NT2/D1 (cell line): ENCODE measurements around the gene CARD18.
"Not testable (repeated sequence)": the region's sequence is repeated elsewhere in the genome, so short reads cannot be mapped to it uniquely, and the experiment has no call there.

Source experiments
- DNase-seq: peaks from one replicate; pipeline ENCODE4 v3.0.0-alpha.2; 2011; ENCODE audit warnings: low read depth, low spot score
- H3K27me3 ChIP-seq: 2 replicates; pipeline ENCODE4 v1.6.0; 2011; ENCODE audit warnings: mild to moderate bottlenecking; ENCODE audit not compliant: insufficient read length, insufficient read depth
- H3K36me3 ChIP-seq: 2 replicates; pipeline ENCODE4 v1.6.1; 2011; ENCODE audit warnings: mild to moderate bottlenecking, low read length, mixed read lengths; ENCODE audit not compliant: insufficient read depth, insufficient read length
- H3K4me1 ChIP-seq: 2 replicates; pipeline ENCODE4 v1.5.1; 2011; ENCODE audit not compliant: insufficient read depth, insufficient read length
- H3K4me3 ChIP-seq: 2 replicates; pipeline ENCODE4 v1.5.1; 2011; ENCODE audit warnings: low read depth; ENCODE audit not compliant: insufficient read length
- H3K9ac ChIP-seq: 2 replicates; pipeline ENCODE4 v1.6.0; 2011; ENCODE audit warnings: low read depth; ENCODE audit not compliant: insufficient read length
- H3K9me3 ChIP-seq: 2 replicates; pipeline ENCODE4 v1.5.1; 2011; ENCODE audit warnings: mild to moderate bottlenecking, low read length; ENCODE audit not compliant: insufficient read depth
- SUZ12 ChIP-seq: IDR thresholded peaks from 2 replicates; pipeline ENCODE4 v1.6.1; 2011; ENCODE audit not compliant: insufficient read length, insufficient read depth; ENCODE audit errors: extremely low read depth
- YY1 ChIP-seq: IDR thresholded peaks from 2 replicates; pipeline ENCODE4 v1.6.1; 2011; ENCODE audit not compliant: insufficient read length, insufficient read depth
- ZNF274 ChIP-seq: IDR thresholded peaks from 2 replicates; pipeline ENCODE4 v1.6.1; 2011; ENCODE audit warnings: mild to moderate bottlenecking, low read depth, low read length

The CARD18 gene

DNA sequence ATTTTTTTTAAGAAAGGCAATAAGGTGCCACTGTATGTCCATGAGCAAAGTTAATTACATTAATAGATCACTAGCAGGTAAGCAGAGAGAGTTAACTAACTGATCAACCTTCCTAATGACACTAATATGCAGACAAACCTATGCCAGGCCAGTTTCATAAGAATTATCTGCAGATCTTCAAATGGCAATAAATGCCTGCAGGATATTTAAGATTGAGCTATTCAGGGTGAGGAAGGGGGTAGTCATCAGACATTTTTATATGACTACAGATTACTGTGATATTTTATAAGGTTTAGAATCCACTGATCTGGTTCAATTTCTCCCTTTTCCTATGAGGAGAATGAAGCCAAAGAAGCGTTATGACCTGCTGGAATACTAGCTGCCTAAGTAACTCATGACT is 30.2 kb downstream of the CARD18 start:
- no peak for DNase-seq
- Histone ChIP-seq H3K9ac (no peak overlapping the region), H3K9me3 (0 out of 2 replicates have a peak, but pooled peaks cover 8% of the 10 kb centered on the region), H3K4me3 (no peak overlapping the region), H3K27me3 (no peaks in the 10 kb centered on the region), H3K36me3 (no peaks in the 10 kb centered on the region), H3K4me1 (no peaks in the 10 kb centered on the region)
- TF ChIP-seq ZNF274 (no peak), SUZ12 (no peak), YY1 (no peak)

DNA sequence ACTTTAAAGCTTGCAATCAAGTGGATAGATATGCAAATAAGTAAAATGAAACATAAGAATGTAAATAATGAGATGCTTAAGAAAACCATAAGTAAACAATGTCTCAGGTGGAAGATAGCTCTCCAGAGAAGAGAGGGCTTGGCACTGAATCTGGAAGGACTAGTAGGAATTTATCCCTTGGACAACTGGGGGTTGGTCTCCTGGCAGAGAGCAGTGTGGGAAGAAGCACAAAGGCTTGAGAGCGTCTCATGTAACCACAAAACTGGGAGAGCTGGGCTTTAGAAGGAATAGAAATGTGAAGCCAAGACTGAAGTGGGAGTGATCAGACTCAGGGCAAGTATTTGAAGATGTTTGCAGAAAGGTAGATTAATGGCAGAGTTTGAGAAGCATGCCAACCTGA is 31.3 kb downstream of the CARD18 start:
- no peaks in the 10 kb centered on the region for H3K36me3 ChIP-seq
- 0 out of 2 replicates have a peak, but pooled peaks cover 8% of the 10 kb centered on the region for H3K9me3 ChIP-seq
- H3K4me1 ChIP-seq, result no peaks in the 10 kb centered on the region
- no peaks in the 10 kb centered on the region for H3K27me3 ChIP-seq
- no peak for TF ChIP-seq ZNF274
- TF ChIP-seq YY1, result no peak
- TF ChIP-seq SUZ12, result no peak
- no peak overlapping the region for H3K9ac ChIP-seq
- no peak overlapping the region for H3K4me3 ChIP-seq
- no peak for DNase-seq

DNA sequence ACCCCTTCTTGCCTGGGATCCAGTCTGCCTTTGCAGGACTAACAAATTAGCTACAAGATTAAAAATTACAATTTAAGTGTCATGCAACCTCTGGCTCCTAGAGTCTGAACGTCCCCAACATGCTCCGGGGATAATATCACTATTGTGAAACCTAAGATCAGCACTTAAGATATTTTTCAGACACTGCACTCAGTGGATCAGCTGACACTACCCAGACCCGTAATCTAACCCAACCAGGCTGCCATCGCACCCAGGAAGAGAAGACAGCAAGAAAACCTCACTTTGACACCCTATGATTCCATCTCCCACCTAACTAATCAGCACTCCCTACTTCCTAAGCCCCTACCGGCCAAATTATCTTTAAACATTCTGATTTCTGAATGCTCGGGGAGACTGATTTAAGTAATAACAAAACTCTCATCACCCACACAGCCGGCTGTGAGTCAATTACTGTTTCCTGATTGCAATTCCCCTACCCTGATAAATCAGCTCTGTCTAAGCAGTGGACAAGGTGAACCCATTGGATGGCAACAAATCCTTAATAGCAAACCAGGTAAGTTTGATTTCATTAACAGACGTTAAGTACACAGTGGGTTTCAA is 32.2 kb downstream of the CARD18 start:
- not testable (repeated sequence) for H3K9me3 ChIP-seq

DNA sequence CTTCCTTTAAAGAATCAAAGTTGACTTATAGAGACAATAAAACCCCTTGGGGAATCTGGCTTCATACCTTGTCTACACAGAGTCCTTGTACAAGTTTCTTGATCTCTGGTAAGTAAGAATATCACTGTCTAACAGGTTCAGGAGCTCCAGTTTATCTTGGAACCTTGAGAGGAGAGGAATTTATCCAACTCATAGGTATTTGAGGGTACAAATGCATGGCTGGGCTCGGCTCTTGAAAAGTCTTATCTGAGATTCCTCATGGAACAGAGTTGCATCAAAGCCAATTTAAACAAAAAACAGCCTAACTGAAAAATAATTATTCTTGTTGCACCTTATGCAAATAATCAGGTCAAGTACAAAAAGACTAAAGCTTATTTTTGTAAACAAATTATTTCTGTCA is 33.4 kb downstream of the CARD18 start:
- Histone ChIP-seq H3K9ac (no peak overlapping the region), H3K4me3 (no peak overlapping the region), H3K27me3 (no peaks in the 10 kb centered on the region), H3K36me3 (no peaks in the 10 kb centered on the region), H3K4me1 (no peaks in the 10 kb centered on the region), H3K9me3 (0 out of 2 replicates have a peak, but pooled peaks cover 8% of the 10 kb centered on the region)
- TF ChIP-seq ZNF274 (no peak), YY1 (no peak), SUZ12 (no peak)
- no peak for DNase-seq

More for the DNA sequence above, 32.2 kb downstream of the CARD18 start:
- H3K4me1 ChIP-seq, H3K27me3 ChIP-seq, H3K9ac ChIP-seq, DNase-seq, H3K36me3 ChIP-seq, H3K4me3 ChIP-seq: not testable (repeated sequence)

DNA sequence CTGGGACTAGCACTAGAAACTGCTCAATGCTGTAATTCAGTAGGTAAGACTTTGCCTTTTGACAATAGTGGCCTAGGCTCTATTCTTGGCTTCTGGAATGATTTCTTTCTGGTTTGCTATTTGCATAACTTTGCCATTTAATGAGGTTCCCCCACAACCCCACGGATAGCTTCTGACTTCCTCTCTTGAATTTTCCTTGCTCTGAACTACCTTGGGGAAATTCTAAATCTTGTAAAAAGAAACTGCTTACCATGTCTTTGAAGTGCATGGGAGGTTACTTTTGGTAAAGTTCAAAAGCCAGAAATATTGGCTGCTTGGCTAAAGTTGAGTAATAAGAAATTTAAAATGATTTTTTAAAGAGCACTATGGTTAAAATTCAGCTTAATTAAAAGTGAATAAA is 35.3 kb downstream of the CARD18 start:
- DNase-seq, result no peak
- Histone ChIP-seq H3K4me1 (no peaks in the 10 kb centered on the region), H3K9ac (no peak overlapping the region), H3K9me3 (0 out of 2 replicates have a peak, but pooled peaks cover 8% of the 10 kb centered on the region), H3K36me3 (no peaks in the 10 kb centered on the region), H3K27me3 (no peaks in the 10 kb centered on the region), H3K4me3 (no peak overlapping the region)
- no peak for TF ChIP-seq YY1
- TF ChIP-seq ZNF274, result no peak
- no peak for TF ChIP-seq SUZ12

DNA sequence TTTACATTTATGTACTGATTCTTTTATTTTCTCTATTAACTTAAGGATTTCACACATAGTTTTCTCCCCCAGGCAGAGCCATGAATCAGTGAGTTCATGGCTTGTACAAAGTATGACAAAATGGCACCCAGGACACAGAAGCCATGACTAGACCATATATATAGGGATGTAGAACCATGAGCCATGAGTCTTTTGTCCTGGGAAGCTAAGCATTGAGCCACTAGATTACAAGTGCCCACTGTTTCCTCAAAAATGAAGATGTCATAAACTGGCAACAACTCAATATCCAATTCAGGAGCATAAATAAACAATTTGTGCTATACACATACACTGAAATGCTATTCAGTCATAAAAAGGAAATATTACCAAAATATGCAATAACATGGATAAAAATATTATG is 36.2 kb downstream of the CARD18 start:
- Histone ChIP-seq H3K9ac (no peak overlapping the region), H3K27me3 (no peaks in the 10 kb centered on the region), H3K9me3 (0 out of 2 replicates have a peak, but pooled peaks cover 8% of the 10 kb centered on the region), H3K4me3 (no peak overlapping the region), H3K36me3 (no peaks in the 10 kb centered on the region), H3K4me1 (no peaks in the 10 kb centered on the region)
- DNase-seq, result no peak
- no peak for TF ChIP-seq ZNF274
- no peak for TF ChIP-seq YY1
- TF ChIP-seq SUZ12, result no peak

DNA sequence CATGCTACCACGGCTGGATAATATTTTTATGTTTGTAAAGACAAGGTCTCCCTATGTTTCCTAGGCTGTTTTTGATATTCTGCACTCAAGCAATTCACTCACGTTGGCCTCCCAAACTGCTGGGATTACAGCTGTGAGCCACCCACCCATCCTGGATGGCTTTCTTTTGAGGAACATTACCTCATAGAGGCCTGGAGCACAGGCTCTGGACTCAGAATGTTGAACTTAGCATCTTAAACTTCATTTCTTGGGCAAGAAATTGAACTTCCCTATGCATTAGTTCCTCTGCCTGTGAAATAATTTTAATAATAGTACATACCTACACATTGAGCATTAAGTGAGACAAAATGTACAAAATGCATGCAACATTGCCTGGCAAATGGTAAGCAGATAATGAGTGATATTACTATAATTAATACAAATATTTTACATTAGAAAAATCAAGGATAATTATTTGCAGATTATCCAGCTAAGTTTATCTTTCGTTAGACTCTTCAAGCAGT is 37.4 kb downstream of the CARD18 start:
- H3K4me3 ChIP-seq, H3K4me1 ChIP-seq, H3K36me3 ChIP-seq, H3K9me3 ChIP-seq, H3K27me3 ChIP-seq, DNase-seq, H3K9ac ChIP-seq: not testable (repeated sequence)

DNA sequence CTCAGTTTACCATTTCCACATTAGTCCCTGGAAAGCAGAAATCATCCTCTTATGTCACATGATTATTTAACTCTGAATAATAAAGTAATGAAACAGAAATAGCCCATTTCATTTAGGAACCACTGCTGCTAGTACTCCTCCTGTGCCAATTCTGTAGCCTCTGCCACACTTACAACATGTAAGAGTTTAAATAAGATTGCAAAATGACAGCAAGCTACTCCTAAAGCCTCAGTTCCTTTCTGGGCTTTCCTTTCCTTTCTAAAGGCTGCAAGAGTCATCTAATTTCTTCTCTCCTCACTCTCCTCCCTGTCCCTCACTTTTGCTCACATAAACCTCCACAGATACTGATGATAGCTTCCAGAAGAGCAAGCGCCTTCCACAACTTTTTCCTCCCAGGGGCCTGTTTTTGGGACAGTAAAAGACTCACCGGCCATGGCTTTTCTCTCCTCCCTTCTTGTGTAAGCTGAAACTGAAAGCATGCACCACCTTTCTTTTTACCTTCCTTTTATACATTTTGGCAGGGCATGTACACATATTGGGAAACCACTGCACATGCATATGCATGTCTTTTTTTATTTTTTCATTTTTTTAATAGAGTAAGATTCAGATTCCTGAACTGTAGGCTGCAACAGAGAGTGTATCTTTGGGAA is 38.5 kb downstream of the CARD18 start:
- no peak for TF ChIP-seq SUZ12
- TF ChIP-seq YY1, result no peak
- TF ChIP-seq ZNF274, result no peak
- DNase-seq, result no peak

More for the DNA sequence above, 38.5 kb downstream of the CARD18 start:
- Histone ChIP-seq H3K9me3 (0 out of 2 replicates have a peak, but pooled peaks cover 8% of the 10 kb centered on the region), H3K4me3 (no peak overlapping the region), H3K36me3 (no peaks in the 10 kb centered on the region), H3K27me3 (no peaks in the 10 kb centered on the region), H3K9ac (no peak overlapping the region), H3K4me1 (no peaks in the 10 kb centered on the region)
